ENCODE measurements around the gene NFIC. TPM values are rescaled to one million over a fixed set of nuclear protein-coding genes. Genes with fewer than 3 reads are reported as not detected.

The NFIC gene
- total RNA-seq, 1 experiment from 2014 or later = 56.3 TPM

DNA sequence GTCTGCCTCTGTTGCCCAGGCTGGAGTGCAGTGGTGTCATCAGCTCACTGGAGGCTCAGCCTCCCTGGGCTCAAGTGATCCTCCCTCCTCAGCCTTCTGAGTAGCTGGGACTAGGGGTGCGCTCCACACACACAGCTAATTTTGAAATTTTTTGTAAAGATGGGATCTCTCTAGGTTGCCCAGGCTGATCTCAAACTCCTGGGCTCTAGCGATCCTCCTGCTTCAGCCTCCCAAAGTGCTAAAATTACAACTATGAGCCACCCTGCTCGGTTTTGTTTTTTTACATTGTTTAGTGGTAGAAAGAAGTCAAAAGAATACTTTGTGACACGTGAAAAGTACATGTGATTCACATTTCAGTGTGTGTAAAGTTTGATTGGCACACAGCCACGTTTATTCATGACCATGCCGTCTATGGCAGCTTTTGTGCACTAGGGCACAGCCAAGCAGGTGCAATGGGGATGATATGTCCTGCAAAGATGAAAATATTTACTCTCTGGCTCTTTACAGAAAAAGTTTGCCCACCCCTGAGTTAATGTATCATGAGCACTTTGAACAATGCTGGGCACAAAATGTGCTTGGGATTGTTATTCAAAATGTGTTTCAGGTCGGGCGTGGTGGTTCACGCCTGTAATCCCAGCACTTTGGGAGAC, 16.2 kb upstream of the NFIC start:
- H3K27me3 Mint-ChIP-seq (ENCODE audit: unreplicated experiment) = no peaks in the 10 kb centered on the region
- BruUV-seq (replicated peaks) = no TSS peak
- no peaks in the 10 kb centered on the region for H3K9me3 Mint-ChIP-seq (ENCODE audit: low read depth, unreplicated experiment)
- TF ChIP-seq, protein P1, sequence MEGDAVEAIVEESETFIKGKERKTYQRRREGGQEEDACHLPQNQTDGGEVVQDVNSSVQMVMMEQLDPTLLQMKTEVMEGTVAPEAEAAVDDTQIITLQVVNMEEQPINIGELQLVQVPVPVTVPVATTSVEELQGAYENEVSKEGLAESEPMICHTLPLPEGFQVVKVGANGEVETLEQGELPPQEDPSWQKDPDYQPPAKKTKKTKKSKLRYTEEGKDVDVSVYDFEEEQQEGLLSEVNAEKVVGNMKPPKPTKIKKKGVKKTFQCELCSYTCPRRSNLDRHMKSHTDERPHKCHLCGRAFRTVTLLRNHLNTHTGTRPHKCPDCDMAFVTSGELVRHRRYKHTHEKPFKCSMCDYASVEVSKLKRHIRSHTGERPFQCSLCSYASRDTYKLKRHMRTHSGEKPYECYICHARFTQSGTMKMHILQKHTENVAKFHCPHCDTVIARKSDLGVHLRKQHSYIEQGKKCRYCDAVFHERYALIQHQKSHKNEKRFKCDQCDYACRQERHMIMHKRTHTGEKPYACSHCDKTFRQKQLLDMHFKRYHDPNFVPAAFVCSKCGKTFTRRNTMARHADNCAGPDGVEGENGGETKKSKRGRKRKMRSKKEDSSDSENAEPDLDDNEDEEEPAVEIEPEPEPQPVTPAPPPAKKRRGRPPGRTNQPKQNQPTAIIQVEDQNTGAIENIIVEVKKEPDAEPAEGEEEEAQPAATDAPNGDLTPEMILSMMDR (IDR thresholded peaks at IDR 0.05; ENCODE audit: unreplicated experiment) = no peak
- intact Hi-C loops (cut with micrococcal nuclease; ENCODE audit: unreplicated experiment) = no loop called here
- no peaks in the 10 kb centered on the region for H3K4me1 Mint-ChIP-seq (ENCODE audit: low read depth, unreplicated experiment)
- DNase-seq = no peak
- H3K4me3 Mint-ChIP-seq (ENCODE audit: low read depth, unreplicated experiment) = no peak overlapping the region
- H3K27ac Mint-ChIP-seq (ENCODE audit: unreplicated experiment) = no peak overlapping the region
- H3K36me3 Mint-ChIP-seq (ENCODE audit: insufficient read depth, unreplicated experiment) = no peaks in the 10 kb centered on the region
- CTCF ChIA-PET = no interaction called here

DNA sequence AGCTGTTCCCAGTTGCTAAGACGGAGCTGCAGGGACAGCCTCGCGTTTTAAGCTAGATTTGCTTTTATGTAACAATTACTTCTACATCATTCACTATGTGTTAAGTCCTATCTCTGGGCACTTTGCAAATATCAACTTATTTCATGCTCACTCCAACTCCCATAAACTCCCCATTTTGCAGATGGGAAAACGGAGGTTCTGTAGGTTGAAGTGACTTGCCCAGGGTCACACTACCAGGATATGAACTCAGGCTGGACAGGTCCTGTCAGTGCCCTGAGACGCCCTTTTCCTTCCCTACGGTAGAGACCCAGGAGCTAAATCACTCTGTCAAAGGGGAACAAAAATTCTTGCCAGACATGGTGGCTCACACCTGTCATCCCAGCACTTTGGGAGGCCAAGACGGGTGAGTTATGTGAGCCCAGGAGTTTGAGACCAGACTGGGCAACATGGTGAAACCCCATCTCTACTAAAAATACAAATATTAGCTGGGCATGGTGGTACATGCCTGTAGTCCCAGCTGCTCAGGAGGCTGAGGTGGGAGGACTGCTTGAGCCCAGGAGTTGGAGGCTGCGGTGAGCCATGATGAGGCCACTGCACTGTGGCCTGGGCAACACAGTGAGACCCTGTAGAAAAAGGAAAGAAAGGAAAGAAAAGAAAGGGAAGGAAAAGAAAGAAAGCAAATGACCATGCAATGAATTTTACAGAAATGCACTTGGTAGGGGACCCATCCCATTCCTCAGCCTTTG, 14.5 kb upstream of the NFIC start:
- Mint-ChIP-seq H3K4me3 (ENCODE audit: low read depth, unreplicated experiment) (no peak overlapping the region), H3K27me3 (ENCODE audit: unreplicated experiment) (no peaks in the 10 kb centered on the region), H3K36me3 (ENCODE audit: insufficient read depth, unreplicated experiment) (no peaks in the 10 kb centered on the region), H3K4me1 (ENCODE audit: low read depth, unreplicated experiment) (no peaks in the 10 kb centered on the region), H3K27ac (ENCODE audit: unreplicated experiment) (no peak overlapping the region), H3K9me3 (ENCODE audit: low read depth, unreplicated experiment) (no peaks in the 10 kb centered on the region)
- CTCF ChIA-PET = no interaction called here
- BruUV-seq (replicated peaks) = no TSS peak
- intact Hi-C loops (cut with micrococcal nuclease; ENCODE audit: unreplicated experiment) = no loop called here
- no peak for DNase-seq
- TF ChIP-seq, protein P1 (IDR thresholded peaks at IDR 0.05; ENCODE audit: unreplicated experiment) = no peak

DNA sequence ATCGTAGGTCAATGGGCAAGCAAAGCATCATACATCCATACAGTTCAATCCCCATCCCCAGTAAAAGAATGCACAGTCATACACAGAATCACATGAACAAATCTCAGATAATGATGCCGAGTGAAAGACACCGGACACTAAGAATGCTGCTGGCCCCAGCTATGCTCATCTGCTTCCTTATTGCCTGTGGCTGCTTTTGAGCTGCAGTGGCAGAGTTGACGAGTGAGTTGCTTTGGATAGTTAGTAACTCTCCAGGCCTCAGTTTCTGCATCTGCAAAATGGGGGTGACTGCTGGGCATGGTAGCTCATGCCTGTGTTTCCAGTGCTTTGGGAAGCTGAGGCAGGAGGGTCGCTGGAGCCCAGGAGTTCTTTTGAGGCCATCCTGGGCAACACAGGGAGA, 12.9 kb upstream of the NFIC start:
- BruUV-seq (replicated peaks) = no TSS peak
- TF ChIP-seq, protein P1 (IDR thresholded peaks at IDR 0.05; ENCODE audit: unreplicated experiment) = no peak
- intact Hi-C loops (cut with micrococcal nuclease; ENCODE audit: unreplicated experiment) = no loop called here
- Mint-ChIP-seq H3K4me1 (ENCODE audit: low read depth, unreplicated experiment) (no peaks in the 10 kb centered on the region), H3K27ac (ENCODE audit: unreplicated experiment) (no peak overlapping the region), H3K4me3 (ENCODE audit: low read depth, unreplicated experiment) (no peak overlapping the region), H3K36me3 (ENCODE audit: insufficient read depth, unreplicated experiment) (peaks cover 7% of the 10 kb centered on the region), H3K9me3 (ENCODE audit: low read depth, unreplicated experiment) (no peaks in the 10 kb centered on the region), H3K27me3 (ENCODE audit: unreplicated experiment) (no peaks in the 10 kb centered on the region)
- CTCF ChIA-PET = no interaction called here
- DNase-seq = no peak

DNA sequence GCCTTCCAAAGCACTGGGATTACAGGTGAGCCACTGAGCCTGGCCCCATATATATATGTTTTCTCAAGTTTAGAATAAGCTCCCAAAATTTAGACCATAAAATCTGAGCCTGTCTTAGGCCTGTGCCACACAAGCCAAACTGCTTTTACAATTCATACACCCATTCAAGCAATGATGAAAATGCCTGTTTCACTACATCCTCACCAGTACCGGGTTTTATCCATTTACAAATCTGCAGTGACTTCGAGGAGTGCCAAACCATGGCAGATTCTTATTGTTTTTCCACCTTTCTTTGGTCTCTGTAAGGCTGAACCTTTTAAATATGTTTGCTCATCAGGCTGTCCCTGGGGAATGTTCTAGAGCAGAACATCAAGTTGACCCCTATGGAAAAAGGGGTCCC, 9.6 kb upstream of the NFIC start:
- no peaks in the 10 kb centered on the region for H3K27me3 Mint-ChIP-seq (ENCODE audit: unreplicated experiment)
- CTCF ChIA-PET = no interaction called here
- no TSS peak for BruUV-seq (replicated peaks)
- peaks cover 4% of the 10 kb centered on the region for H3K4me1 Mint-ChIP-seq (ENCODE audit: low read depth, unreplicated experiment)
- no peak for DNase-seq
- H3K4me3 Mint-ChIP-seq (ENCODE audit: low read depth, unreplicated experiment) = no peak overlapping the region
- intact Hi-C loops (cut with micrococcal nuclease; ENCODE audit: unreplicated experiment) = no loop called here
- H3K36me3 Mint-ChIP-seq (ENCODE audit: insufficient read depth, unreplicated experiment) = peaks cover 21% of the 10 kb centered on the region
- no peak overlapping the region for H3K27ac Mint-ChIP-seq (ENCODE audit: unreplicated experiment)
- H3K9me3 Mint-ChIP-seq (ENCODE audit: low read depth, unreplicated experiment) = no peaks in the 10 kb centered on the region
- TF ChIP-seq, protein P1 (IDR thresholded peaks at IDR 0.05; ENCODE audit: unreplicated experiment) = no peak

Data from Calu3 (cell line).